Hippocampal formation (tissue), 2 donors: ENCODE data around the gene PAIP1.
A peak's percentile ranks its signal among the peaks of the same experiment; 100 is the strongest.
"Not testable (repeated sequence)": the region's sequence is repeated elsewhere in the genome, so short reads cannot be mapped to it uniquely, and the experiment has no call there.

Experiments used
- DNase-seq, 2 donors: peaks; one replicate each; lab custom pipeline; 2025; lab: John Stamatoyannopoulos, UW

PAIP1 gene

GRCh38 chr5:43570450-43571158, 13.7 kb upstream of the PAIP1 start:
- no peak for DNase-seq

GRCh38 chr5:43569236-43569746, 12.4 kb upstream of the PAIP1 start:
- no peak for DNase-seq

GRCh38 chr5:43567967-43568366, 11.1 kb upstream of the PAIP1 start:
- DNase-seq: no peak

- DNase-seq: no peak
Observed at GRCh38 chr5:43565043-43565442, 8.2 kb upstream of the PAIP1 start.

- no peak for DNase-seq
Observed at GRCh38 chr5:43564289-43564850, 7.5 kb upstream of the PAIP1 start.

GRCh38 chr5:43563321-43563720, 6.4 kb upstream of the PAIP1 start:
- no peak for DNase-seq

- DNase-seq: no peak
Observed at GRCh38 chr5:43561356-43561755, 4.5 kb upstream of the PAIP1 start.

- DNase-seq: no peak
Observed at GRCh38 chr5:43560128-43560527, 3.3 kb upstream of the PAIP1 start.

- DNase-seq: not testable (repeated sequence)
Observed at GRCh38 chr5:43556607-43556856, 345 bp downstream of the PAIP1 start.

- peak; percentile 5 to 39 for DNase-seq
Observed at GRCh38 chr5:43555895-43556606, 826 bp downstream of the PAIP1 start.

GRCh38 chr5:43554497-43554896, 2.4 kb downstream of the PAIP1 start:
- no peak for DNase-seq

- no peak for DNase-seq
Observed at GRCh38 chr5:43553381-43553780, 3.5 kb downstream of the PAIP1 start.

GRCh38 chr5:43551731-43552130, 5.1 kb downstream of the PAIP1 start:
- no peak for DNase-seq

GRCh38 chr5:43549272-43549671, 7.6 kb downstream of the PAIP1 start:
- not testable (repeated sequence) for DNase-seq

GRCh38 chr5:43548358-43548757, 8.5 kb downstream of the PAIP1 start:
- DNase-seq: no peak

GRCh38 chr5:43547532-43547931, 9.3 kb downstream of the PAIP1 start:
- no peak for DNase-seq

GRCh38 chr5:43543434-43543833, 13.4 kb downstream of the PAIP1 start:
- DNase-seq: no peak

GRCh38 chr5:43540746-43541145, 16.1 kb downstream of the PAIP1 start:
- DNase-seq: no peak

- DNase-seq: no peak
Observed at GRCh38 chr5:43536972-43537371, 19.9 kb downstream of the PAIP1 start.

GRCh38 chr5:43533646-43534045, 23.2 kb downstream of the PAIP1 start:
- no peak for DNase-seq

- no peak for DNase-seq
Observed at GRCh38 chr5:43530648-43531047, 26.2 kb downstream of the PAIP1 start.

GRCh38 chr5:43523662-43524072, 33.2 kb downstream of the PAIP1 start:
- no peak for DNase-seq

GRCh38 chr5:43520615-43521014, 36.3 kb downstream of the PAIP1 start:
- DNase-seq: no peak
